ENCODE measurements around the gene MYD88. TPM values are rescaled to one million over a fixed set of nuclear protein-coding genes. Genes with fewer than 3 reads are reported as not detected.

MYD88 gene
- total RNA-seq, 8 experiments from 2014 or later, result 0.76 to 24.4 (median 9.3) TPM

DNA sequence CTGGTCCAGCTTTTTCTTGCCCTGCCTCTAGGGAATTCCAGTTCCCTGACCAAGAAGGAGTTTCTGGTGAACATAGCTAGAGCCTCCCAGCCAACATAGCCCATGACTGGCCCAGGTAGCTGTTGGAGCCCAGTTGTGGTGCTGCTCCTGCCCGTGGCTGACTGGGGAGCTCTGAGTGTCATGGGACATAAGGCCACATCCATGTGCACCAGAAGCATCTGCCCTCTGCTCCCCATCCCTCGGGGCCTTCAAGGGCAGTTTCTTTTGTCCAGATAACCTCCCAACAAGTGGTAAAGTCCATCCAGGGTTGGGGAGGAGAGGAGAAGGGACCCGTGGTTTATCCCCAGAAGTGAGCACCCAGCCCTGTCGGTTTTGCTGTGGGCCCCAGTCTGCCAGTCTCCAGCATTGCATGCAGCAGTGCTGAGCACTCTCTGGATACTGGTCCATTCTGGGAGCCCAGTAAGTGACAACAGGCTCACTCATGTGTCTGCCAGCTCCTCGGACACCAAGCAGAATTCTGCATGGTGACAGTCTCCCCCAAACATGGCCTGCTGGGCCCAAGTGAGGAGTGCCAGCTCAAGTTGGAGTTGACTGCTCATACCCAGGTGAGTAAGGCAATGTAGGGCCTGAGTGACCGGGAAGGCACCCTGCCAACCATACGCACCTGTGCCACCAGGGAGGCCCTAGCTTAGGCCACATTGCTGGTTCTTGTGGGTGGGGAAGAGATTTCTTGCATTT, 30.4 kb upstream of the MYD88 start:
- H3K4me1 ChIP-seq (replicated peaks in 1 of 2), result no peaks in the 10 kb centered on the region
- no peak for ATAC-seq (replicated peaks in 6 of 8)
- H3K4me3 ChIP-seq, result no peak overlapping the region
- 28 to 100% (median 73%) methylated on average over 1 to 3 of the region's 7 CpGs; no CpG with 5 or more reads in 6 of the 10 experiments for WGBS, 10 experiments
- H3K27ac ChIP-seq, result no peak overlapping the region
- in situ Hi-C loops (cut with MboI; ENCODE audit: low pct_unique_long_range_greater_than_20kb in 2 of 9, low sequenced_read_pairs in 9 of 9, unreplicated experiment in 9 of 9), result no loop called here

- Histone ChIP-seq H3K27ac (no peak overlapping the region), H3K4me3 (no peak overlapping the region), H3K4me1 (replicated peaks in 1 of 2) (no peaks in the 10 kb centered on the region)
- no peak for ATAC-seq (replicated peaks in 6 of 8)
- 67 to 100% (median 83%) methylated on average over 1 to 7 of the region's 11 CpGs; no CpG with 5 or more reads in 3 of the 10 experiments for WGBS, 10 experiments
- in situ Hi-C loops (cut with MboI; ENCODE audit: low pct_unique_long_range_greater_than_20kb in 2 of 9, low sequenced_read_pairs in 9 of 9, unreplicated experiment in 9 of 9), result no loop called here
Observed at GRCh38 chr3:38108649-38109579, 29.5 kb upstream of the MYD88 start.

- H3K27ac ChIP-seq, result no peak overlapping the region
- no peaks in the 10 kb centered on the region for H3K4me1 ChIP-seq (replicated peaks in 1 of 2)
- no peak overlapping the region for H3K4me3 ChIP-seq
- 60 to 100% (median 84%) methylated on average over 1 to 9 of the region's 17 CpGs; no CpG with 5 or more reads in 3 of the 10 experiments for WGBS, 10 experiments
- in situ Hi-C loops (cut with MboI; ENCODE audit: low pct_unique_long_range_greater_than_20kb in 2 of 9, low sequenced_read_pairs in 9 of 9, unreplicated experiment in 9 of 9), result no loop called here
- no peak for ATAC-seq (replicated peaks in 6 of 8)
Observed at GRCh38 chr3:38109580-38110313, 28.7 kb upstream of the MYD88 start.

DNA sequence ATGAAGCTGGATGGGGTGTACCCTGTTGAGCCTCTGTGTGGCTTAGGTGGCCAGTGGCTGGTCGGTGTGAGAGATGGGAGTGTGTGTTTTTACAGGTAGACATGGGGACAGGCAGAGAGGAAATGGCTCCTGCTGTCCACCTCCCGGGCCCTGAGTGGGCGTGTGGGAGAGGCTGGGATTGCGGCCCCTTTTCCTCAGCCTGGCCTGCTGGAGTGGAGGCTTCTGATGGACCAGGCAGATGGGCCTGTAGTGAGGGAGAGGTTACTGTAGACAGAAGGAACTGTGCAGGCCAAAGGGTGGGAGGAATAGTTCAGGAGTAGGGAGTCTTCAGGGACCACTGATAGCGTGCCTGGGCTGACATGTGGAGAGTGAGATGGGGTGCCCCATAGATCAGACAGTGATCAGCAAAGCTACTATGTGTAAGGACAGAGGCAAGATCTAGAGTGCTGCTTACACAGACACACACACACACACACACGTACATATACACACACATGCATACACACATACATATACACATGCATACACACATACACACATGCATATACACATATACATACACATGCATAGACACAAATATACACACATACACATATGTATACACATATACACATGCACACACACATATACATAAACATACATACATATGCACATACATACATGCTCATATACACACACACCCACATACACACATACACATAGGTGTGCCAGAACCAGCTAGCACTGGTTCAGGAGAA, 28.0 kb upstream of the MYD88 start:
- H3K4me1 ChIP-seq (replicated peaks in 1 of 2), result no peaks in the 10 kb centered on the region
- H3K4me3 ChIP-seq, result no peak overlapping the region
- in situ Hi-C loops (cut with MboI; ENCODE audit: low pct_unique_long_range_greater_than_20kb in 2 of 9, low sequenced_read_pairs in 9 of 9, unreplicated experiment in 9 of 9), result no loop called here
- H3K27ac ChIP-seq, result no peak overlapping the region
- peak in 2 of 8 experiments; percentile 13 to 47 for ATAC-seq (replicated peaks in 6 of 8)
- WGBS, 10 experiments, result 0 to 87% (median 72%) methylated on average over 1 to 4 of the region's 6 CpGs; no CpG with 5 or more reads in 3 of the 10 experiments

- no peak for ATAC-seq (replicated peaks in 6 of 8)
- H3K4me3 ChIP-seq, result no peak overlapping the region
- H3K27ac ChIP-seq, result no peak overlapping the region
- WGBS, 10 experiments, result 94 to 100% (median 100%) methylated on average over 1 to 3 of the region's 4 CpGs; no CpG with 5 or more reads in 7 of the 10 experiments
- in situ Hi-C loops (cut with MboI; ENCODE audit: low pct_unique_long_range_greater_than_20kb in 2 of 9, low sequenced_read_pairs in 9 of 9, unreplicated experiment in 9 of 9), result no loop called here
- no peaks in the 10 kb centered on the region for H3K4me1 ChIP-seq (replicated peaks in 1 of 2)
Observed at GRCh38 chr3:38111201-38111600, 27.3 kb upstream of the MYD88 start.

DNA sequence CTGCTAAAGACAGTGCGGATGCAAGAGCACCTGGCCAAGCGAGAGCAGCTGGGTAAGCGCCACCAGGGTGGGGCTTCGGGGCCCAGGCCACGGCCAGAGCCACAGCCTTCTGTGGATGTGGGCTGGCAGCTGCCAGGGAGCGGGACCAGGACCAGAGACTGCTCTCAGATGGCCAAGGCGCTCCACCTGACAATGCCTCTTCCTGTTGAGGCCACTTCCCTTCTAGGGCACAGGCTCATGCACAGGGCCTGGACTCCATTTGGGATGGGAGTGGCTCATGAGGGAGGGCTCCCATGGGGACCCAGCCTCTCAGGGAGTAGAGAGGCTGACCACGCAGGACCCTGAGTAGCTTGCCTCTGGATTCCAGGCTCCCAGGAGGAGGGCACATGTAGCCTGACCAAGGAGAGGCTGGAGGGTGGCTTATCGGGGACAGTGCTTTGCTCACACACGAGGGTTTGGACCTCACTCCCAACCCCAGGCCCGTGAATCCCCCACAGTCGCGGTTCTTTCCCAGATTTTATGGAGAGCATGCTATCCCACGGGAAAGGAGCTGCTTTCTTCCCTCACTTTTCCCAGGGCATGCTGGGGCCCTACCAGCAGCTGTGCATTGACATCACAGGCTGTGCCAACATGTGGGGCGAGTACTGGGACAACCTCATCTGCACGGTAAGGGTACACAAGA, 26.6 kb upstream of the MYD88 start:
- ATAC-seq (replicated peaks in 6 of 8), result no peak
- 73 to 93% (median 86%) methylated on average over 1 to 3 of the region's 16 CpGs; no CpG with 5 or more reads in 6 of the 10 experiments for WGBS, 10 experiments
- in situ Hi-C loops (cut with MboI; ENCODE audit: low pct_unique_long_range_greater_than_20kb in 2 of 9, low sequenced_read_pairs in 9 of 9, unreplicated experiment in 9 of 9), result no loop called here
- Histone ChIP-seq H3K4me3 (no peak overlapping the region), H3K27ac (no peak overlapping the region), H3K4me1 (replicated peaks in 1 of 2) (no peaks in the 10 kb centered on the region)

DNA sequence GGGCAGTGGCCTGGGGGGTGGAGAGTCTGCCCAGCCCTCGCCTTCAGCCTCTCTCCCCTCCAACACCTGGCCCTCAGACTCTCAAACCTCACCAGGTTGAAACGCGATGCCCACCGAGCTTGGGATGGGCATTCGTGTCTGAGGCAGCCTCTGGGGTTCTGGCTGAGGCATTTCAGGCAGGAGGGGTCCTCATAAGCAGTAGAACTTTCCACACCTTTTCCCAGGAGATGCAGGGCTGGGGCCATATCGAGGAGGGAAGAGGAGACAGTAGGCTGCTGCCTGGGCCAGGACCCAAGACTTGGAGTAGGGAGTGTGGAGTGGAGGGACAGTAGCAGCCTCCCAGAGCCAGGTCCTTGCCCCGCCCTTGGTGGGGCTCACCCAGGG, 26.1 kb upstream of the MYD88 start:
- Histone ChIP-seq H3K27ac (no peak overlapping the region), H3K4me1 (replicated peaks in 1 of 2) (no peaks in the 10 kb centered on the region), H3K4me3 (no peak overlapping the region)
- in situ Hi-C loops (cut with MboI; ENCODE audit: low pct_unique_long_range_greater_than_20kb in 2 of 9, low sequenced_read_pairs in 9 of 9, unreplicated experiment in 9 of 9), result no loop called here
- WGBS, 10 experiments, result 57 to 80% (median 73%) methylated on average over 1 to 5 of the region's 7 CpGs; no CpG with 5 or more reads in 7 of the 10 experiments
- ATAC-seq (replicated peaks in 6 of 8), result no peak

DNA sequence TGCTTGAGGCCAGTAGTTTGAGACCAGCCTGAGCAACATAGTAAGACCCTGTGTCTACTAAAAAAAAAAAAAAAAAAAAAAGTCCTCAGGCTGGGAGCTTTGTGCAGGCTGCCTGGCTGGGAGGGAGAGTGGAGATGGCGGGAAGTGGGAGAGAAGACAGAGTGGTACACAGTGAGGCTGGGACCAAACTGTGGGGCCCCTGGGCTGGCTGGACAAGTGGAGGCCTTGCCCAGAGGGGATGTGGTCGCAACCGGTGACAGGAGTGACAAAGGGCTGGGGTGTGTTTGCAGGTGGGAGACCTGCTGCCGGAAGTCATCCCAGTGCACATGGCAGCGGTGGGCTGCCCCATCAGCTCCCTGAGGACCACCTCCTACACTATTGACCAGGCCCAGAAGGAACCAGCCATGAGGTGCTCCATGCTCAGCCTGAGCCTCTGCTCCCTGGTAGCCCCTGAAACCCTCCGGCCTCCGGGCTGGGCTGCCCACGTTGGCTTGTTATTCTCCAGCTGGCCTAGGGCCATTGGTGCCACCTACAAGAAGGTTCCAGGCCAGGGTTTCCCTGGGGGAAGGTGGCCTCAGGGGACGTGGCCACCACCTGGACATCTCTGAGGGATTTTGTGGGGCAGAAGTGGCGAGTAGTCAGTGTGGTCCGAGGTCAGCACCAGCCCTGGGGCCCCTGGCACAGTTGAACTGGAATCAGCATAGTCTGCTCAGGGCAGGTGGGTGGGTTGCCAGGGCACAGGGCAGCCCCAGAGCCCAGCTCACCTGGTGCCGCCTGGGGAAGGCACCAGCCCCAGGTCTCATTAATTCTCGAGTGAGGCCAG, 24.2 kb upstream of the MYD88 start:
- 83 to 96% (median 90%) methylated on average over 1 to 7 of the region's 13 CpGs; no CpG with 5 or more reads in 5 of the 10 experiments for WGBS, 10 experiments

DNA sequence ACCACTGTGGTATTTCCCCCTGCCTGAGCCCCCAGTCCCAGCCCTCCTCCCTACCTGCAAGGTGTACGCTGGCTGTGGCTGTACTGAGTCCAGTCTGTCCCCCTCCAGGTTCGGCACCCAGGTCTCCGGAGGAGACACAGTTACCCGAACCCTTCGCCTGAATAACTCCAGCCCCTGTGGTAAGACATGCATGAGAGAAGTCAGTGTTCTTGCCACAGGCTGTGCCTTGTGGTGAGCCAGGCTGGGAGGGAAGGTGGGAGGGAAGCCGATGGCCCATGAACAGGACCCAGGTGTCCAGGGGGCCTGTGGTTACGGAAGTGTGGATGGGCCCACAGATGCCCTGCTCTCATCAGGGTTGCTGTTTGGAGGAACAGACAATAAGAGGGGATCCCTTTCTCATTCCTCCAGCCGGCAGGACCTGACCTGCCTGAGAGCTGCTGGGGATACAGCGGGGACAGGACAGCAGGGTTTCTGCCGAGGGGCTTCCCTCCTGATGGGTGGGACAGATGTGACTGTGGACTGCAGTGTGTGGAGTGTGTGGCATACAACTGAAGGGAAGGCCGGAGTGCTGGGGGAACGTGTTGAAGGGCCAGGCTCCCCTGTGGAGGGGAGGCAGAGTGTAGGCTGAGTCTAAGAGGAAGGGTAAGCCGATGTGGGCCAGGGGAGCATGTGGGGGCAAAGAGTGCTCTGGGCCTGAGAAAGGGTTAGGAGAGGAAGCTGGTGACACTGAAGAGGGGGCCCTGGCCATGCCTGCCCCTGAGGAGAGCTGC, 23.4 kb upstream of the MYD88 start:
- 57 to 100% (median 81%) methylated on average over 1 to 11 of the region's 13 CpGs; no CpG with 5 or more reads in 5 of the 10 experiments for WGBS, 10 experiments
- ATAC-seq (replicated peaks in 6 of 8), result no peak
- Histone ChIP-seq H3K27ac (no peak overlapping the region), H3K4me3 (no peak overlapping the region), H3K4me1 (replicated peaks in 1 of 2) (no peaks in the 10 kb centered on the region)
- in situ Hi-C loops (cut with MboI; ENCODE audit: low pct_unique_long_range_greater_than_20kb in 2 of 9, low sequenced_read_pairs in 9 of 9, unreplicated experiment in 9 of 9), result no loop called here

More for the DNA sequence above, 24.2 kb upstream of the MYD88 start:
- no peak for ATAC-seq (replicated peaks in 6 of 8)
- H3K27ac ChIP-seq, result no peak overlapping the region
- H3K4me1 ChIP-seq (replicated peaks in 1 of 2), result no peaks in the 10 kb centered on the region
- in situ Hi-C loops (cut with MboI; ENCODE audit: low pct_unique_long_range_greater_than_20kb in 2 of 9, low sequenced_read_pairs in 9 of 9, unreplicated experiment in 9 of 9), result no loop called here
- no peak overlapping the region for H3K4me3 ChIP-seq

DNA sequence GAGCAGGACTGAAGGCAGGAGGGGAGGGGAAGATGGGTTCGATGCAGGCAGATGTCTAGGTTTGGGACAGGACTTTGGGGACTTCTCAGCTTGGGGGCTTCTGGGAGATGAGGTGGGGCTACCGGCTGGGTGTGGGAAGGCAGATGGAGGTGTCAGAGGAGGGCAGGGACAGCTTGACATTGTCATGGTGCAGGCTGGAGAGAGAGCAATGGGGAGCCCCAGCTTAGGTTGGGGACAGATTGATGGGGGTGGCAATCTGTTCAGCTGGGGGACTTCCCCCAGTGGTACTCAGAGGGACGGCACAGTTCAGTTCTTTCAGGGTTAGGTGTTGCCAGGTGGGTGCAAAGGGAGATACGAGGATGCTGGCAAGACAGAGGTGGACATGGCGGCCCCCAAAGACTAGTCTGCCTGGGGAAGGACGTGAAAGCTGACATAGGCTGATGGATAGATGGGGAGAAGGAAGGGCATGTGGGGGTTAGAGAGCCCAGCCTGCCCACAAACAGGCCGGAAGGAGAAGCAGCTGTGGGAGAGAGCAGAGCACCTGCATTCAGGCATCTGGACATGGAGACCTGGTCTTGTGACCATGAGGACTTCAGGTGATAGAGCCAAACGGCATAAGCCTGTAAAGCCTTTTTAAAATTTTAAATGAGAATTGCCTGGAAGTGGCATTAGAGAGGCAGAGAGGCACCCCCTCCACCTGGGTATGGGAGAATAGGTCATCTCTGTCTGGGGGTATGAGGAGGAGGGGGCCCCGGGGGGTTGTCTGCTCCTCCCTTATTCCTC, 22.6 kb upstream of the MYD88 start:
- no peak overlapping the region for H3K27ac ChIP-seq
- ATAC-seq (replicated peaks in 6 of 8), result no peak
- H3K4me1 ChIP-seq (replicated peaks in 1 of 2), result no peaks in the 10 kb centered on the region
- no peak overlapping the region for H3K4me3 ChIP-seq
- in situ Hi-C loops (cut with MboI; ENCODE audit: low pct_unique_long_range_greater_than_20kb in 2 of 9, low sequenced_read_pairs in 9 of 9, unreplicated experiment in 9 of 9), result no loop called here
- WGBS, 10 experiments, result 13 to 82% (median 50%) methylated on average over 1 to 4 of the region's 9 CpGs; no CpG with 5 or more reads in 6 of the 10 experiments
